Thyroid gland (tissue), 4 donors: Measurements from ENCODE around the gene OCA2.

Experiments used
- POLR2A ChIP-seq, 2 donors: fragments of 450-650 bp; IDR thresholded peaks; one replicate each; pipeline ENCODE4 v1.6.1; 2017; ENCODE audit warnings: antibody characterized with exemption in 2 of 2, mild to moderate bottlenecking in 2 of 2, moderate library complexity in 1 of 2
- TF ChIP-seq, protein P1 (sequence below), 6 experiments: fragments of 200-600 bp in 3 of 6; fragments of 450-650 bp in 3 of 6; sonication (generic) in 3 of 6; IDR thresholded peaks; one replicate each; pipeline ENCODE4 v1.5.1; 2016 to 2019; ENCODE audit warnings: antibody characterized with exemption in 6 of 6, mild to moderate bottlenecking in 2 of 6, inconsistent platforms in 1 of 6, moderate library complexity in 1 of 6

DNA sequence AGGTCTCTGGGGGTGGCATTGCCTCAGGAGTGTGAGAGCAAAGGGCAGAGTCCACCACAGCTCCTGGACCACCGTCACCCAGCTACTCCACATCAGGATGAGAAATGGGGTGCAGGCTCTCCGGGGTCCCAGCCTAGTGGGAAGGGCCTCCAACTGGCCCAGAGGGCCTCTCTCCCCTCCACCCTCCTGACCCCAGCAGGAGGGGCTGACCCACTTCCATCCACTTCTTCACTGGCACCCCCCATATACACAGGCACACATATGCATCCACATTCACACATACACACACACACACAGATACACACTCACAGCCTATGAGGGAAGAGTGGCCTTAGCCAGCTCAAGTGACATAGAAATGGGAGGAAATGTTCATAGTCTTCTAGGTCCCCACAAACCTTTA lies 286.0 kb downstream of the OCA2 start:
- TF ChIP-seq, protein P1, sequence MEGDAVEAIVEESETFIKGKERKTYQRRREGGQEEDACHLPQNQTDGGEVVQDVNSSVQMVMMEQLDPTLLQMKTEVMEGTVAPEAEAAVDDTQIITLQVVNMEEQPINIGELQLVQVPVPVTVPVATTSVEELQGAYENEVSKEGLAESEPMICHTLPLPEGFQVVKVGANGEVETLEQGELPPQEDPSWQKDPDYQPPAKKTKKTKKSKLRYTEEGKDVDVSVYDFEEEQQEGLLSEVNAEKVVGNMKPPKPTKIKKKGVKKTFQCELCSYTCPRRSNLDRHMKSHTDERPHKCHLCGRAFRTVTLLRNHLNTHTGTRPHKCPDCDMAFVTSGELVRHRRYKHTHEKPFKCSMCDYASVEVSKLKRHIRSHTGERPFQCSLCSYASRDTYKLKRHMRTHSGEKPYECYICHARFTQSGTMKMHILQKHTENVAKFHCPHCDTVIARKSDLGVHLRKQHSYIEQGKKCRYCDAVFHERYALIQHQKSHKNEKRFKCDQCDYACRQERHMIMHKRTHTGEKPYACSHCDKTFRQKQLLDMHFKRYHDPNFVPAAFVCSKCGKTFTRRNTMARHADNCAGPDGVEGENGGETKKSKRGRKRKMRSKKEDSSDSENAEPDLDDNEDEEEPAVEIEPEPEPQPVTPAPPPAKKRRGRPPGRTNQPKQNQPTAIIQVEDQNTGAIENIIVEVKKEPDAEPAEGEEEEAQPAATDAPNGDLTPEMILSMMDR (IDR thresholded peaks at IDR 0.05) = no peak
- no peak for TF ChIP-seq POLR2A (IDR thresholded peaks at IDR 0.05)
